Measurements from ENCODE around the gene TMEM196. TPM values are rescaled to one million over a fixed set of nuclear protein-coding genes. Genes with fewer than 3 reads are reported as not detected.

Gene TMEM196
- total RNA-seq: under 0.01 TPM in 1 of 2 replicates, not detected in the other

DNA sequence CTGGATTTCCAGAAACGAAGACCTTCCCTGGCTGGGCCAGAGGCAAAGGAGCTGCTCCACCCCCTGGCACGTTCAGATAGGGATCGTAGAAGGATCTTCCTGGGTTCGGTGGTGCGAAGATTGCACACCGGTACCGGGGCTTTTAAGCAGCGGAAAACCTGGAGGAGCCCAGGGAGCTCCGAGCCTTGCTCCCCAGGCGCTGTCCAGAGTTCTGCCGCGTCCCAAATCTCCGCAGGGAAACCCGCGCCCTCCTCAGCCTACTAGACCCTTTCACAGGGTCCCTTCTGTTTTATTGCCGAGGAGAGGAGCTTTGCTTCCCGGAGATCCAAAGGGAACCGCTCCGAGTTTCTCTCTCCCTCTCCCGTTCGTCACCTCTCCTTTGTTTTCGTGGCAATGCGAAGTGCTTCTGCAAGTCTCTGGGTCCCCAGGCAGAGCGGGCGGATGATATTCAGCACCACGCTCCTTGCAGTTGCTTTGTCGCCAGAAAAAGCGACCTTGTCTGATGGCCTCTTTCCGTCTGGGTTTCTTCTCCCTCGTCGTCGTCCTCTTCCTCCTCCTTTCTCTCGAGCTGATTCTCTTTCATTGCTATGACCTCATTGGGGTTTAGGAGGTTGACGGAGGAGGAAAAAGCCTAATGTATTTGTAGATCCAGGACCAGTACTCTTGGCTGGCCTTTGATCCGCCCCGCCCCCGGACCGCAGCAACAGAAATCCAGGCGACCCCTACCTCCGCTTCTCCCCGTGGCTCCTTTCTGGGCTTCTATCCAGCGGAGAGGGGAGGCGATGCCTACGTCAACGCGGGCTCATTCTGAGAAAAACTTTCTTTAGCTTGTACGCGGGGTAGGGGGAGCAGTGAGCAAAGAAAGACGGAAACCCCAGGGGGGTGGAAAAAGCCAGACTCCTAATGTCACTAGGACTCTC is at the start of gene TMEM196:
TMEM196 (minus strand) TSS at position 777 of the 920 bp plus-strand sequence. CDS start 921 bp downstream, outside the sequence.

DNA sequence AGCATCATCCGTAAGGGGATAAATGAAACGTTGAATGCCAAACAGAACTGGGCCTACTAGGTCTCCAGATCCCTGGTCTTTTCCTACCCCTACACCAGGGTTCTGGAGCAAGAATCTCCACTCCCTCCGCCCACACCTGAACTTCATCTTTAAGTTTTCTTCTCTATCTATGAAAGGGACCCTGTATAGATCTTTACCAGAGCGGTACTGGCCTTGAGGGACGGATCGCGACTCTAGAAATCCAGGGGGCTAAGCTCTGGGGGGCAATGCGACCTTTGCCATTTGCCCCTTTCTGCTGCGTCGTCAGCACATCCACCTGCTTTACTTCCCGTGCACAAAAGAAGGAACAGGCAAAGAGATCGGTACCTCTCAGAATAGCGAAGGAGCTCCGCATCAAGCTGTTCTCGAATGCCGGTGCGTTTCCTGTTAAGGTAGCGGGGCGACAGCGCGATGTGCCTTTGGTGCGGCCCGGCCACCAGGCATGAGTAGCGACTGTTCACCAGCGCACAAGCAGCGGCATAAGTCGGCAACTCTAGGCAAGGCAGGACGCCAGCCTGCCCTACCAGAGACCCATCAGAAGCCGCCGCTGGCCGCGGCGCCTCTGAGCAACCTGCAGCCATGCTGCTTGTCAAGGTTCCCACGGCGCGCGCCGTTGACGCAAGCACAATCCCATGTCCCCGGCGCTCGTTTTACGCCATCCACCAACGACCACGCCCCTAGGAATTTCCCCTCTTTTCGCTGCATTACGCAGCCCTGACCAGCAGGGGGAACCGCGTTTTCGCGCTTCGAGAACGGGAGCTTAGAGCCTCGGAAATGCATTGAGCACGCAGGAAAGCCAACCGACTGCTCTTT is 64.8 kb downstream of the TMEM196 start, which contains the start of gene POLR1F:
POLR1F (minus strand) TSS at position 641 of the 852 bp plus-strand sequence; CDS start at position 620, 21 bp downstream.

Other genes with a start within 250 kb of the TMEM196 start
- 15.2 and 22.0 TPM in 2 replicates for gene POLR1F, start 64.6 kb downstream of the TMEM196 start, total RNA-seq

All from regular cardiac myocyte (primary cell).